ENCODE measurements around the gene CCDC13. TPM values are rescaled to one million over a fixed set of nuclear protein-coding genes. Genes with fewer than 3 reads are reported as not detected.

Gene CCDC13
- total and polyA plus RNA-seq, 2 experiments from 2014 or later: 0.27 to 0.45 TPM

DNA sequence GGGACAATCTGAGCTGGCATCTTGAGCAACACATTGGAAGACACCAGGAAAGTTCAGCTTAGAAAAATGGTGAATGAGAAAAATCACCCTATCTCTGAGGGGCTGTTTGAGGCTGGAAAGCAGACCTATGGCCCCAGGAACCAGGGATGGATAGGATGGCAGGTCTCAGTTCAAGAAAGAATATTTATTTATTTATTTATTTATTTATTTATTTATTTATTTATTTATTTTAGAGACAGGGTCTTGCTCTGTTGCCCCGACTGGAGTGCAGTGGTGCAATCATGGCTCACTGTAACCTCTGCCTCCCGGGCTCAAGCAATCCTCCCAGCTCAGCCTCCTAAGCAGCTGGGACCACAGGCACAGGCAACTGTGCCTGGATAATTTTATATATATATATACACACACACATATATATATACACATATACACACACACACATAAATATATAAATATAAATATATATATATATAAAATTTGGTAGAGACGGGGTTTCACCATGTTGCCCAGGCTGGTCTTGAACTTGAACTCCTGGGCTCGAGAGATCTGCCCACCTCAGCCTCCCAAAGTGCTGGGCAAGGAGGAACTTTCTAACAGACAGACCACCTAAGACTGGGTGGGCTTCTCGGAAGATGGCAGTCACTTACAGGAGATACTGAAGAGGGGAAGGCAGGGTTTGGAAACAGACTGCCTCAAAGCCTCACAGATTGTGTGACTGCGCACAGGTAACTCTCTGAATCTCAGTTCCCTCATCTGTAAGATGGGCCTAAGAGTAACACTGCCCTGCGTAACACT, 29.7 kb downstream of the CCDC13 start:
- Histone ChIP-seq H3K79me2 (replicated peaks; ENCODE audit: insufficient read depth) (no peaks in the 10 kb centered on the region), H3F3A (replicated peaks; ENCODE audit: low read depth) (no peaks in the 10 kb centered on the region), H2AFZ (no peak overlapping the region), H3K36me3 (ENCODE audit: insufficient read depth) (no peaks in the 10 kb centered on the region), H3K27me3 (ENCODE audit: insufficient read depth) (no peaks in the 10 kb centered on the region), H3K9me2 (ENCODE audit: insufficient read depth) (0 out of 2 replicates have a peak, but pooled peaks cover 2% of the 10 kb centered on the region), H3K4me1 (ENCODE audit: insufficient read depth) (no peaks in the 10 kb centered on the region), H3K4me2 (no peak overlapping the region), H3K27ac (ENCODE audit: low read depth) (no peak overlapping the region), H3K4me3 (no peak overlapping the region), H4K20me1 (replicated peaks; ENCODE audit: insufficient read depth) (no peaks in the 10 kb centered on the region)
- ATAC-seq (no peak), DNase-seq (ENCODE audit: low spot score) (no peak)
- H3K4me1 Mint-ChIP-seq: peaks cover 12% of the 10 kb centered on the region; the same call in 2 of the 3 replicates
- H3K4me3 Mint-ChIP-seq: no peak overlapping the region
- H3K27me3 Mint-ChIP-seq (ENCODE audit: insufficient read depth, low read depth, poor library complexity): peaks cover 4% of the 10 kb centered on the region
- H3K27ac Mint-ChIP-seq: no peak overlapping the region
- peaks cover 4% of the 10 kb centered on the region; the same call in 1 of the 3 replicates for H3K9me3 Mint-ChIP-seq
- H3K36me3 Mint-ChIP-seq (ENCODE audit: low read depth): no peaks in the 10 kb centered on the region
- no peak for TF ChIP-seq ZNF114 (CRISPR knock-in tag; IDR thresholded peaks at IDR 0.05)
- TF ChIP-seq NANOG (IDR thresholded peaks at IDR 0.05; ENCODE audit: borderline replicate concordance): no peak
- no peak for TF ChIP-seq POLR2AphosphoS5 (IDR thresholded peaks at IDR 0.05; ENCODE audit: low read depth)
- TF ChIP-seq EZH2 (IDR thresholded peaks at IDR 0.05; ENCODE audit: low read depth, unreplicated experiment): no peak
- no peak for TF ChIP-seq ZNF331 (CRISPR knock-in tag; IDR thresholded peaks at IDR 0.05; ENCODE audit: low read depth)
- TF ChIP-seq JUNB (IDR thresholded peaks at IDR 0.05; ENCODE audit: unreplicated experiment): no peak
- no peak for TF ChIP-seq STAT1 (IDR thresholded peaks at IDR 0.05; ENCODE audit: unreplicated experiment)
- TF ChIP-seq, protein P1, sequence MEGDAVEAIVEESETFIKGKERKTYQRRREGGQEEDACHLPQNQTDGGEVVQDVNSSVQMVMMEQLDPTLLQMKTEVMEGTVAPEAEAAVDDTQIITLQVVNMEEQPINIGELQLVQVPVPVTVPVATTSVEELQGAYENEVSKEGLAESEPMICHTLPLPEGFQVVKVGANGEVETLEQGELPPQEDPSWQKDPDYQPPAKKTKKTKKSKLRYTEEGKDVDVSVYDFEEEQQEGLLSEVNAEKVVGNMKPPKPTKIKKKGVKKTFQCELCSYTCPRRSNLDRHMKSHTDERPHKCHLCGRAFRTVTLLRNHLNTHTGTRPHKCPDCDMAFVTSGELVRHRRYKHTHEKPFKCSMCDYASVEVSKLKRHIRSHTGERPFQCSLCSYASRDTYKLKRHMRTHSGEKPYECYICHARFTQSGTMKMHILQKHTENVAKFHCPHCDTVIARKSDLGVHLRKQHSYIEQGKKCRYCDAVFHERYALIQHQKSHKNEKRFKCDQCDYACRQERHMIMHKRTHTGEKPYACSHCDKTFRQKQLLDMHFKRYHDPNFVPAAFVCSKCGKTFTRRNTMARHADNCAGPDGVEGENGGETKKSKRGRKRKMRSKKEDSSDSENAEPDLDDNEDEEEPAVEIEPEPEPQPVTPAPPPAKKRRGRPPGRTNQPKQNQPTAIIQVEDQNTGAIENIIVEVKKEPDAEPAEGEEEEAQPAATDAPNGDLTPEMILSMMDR (conservative IDR thresholded peaks at IDR 0.05; ENCODE audit: low read depth in 2 of 2): no peak
- TF ChIP-seq, protein P2, sequence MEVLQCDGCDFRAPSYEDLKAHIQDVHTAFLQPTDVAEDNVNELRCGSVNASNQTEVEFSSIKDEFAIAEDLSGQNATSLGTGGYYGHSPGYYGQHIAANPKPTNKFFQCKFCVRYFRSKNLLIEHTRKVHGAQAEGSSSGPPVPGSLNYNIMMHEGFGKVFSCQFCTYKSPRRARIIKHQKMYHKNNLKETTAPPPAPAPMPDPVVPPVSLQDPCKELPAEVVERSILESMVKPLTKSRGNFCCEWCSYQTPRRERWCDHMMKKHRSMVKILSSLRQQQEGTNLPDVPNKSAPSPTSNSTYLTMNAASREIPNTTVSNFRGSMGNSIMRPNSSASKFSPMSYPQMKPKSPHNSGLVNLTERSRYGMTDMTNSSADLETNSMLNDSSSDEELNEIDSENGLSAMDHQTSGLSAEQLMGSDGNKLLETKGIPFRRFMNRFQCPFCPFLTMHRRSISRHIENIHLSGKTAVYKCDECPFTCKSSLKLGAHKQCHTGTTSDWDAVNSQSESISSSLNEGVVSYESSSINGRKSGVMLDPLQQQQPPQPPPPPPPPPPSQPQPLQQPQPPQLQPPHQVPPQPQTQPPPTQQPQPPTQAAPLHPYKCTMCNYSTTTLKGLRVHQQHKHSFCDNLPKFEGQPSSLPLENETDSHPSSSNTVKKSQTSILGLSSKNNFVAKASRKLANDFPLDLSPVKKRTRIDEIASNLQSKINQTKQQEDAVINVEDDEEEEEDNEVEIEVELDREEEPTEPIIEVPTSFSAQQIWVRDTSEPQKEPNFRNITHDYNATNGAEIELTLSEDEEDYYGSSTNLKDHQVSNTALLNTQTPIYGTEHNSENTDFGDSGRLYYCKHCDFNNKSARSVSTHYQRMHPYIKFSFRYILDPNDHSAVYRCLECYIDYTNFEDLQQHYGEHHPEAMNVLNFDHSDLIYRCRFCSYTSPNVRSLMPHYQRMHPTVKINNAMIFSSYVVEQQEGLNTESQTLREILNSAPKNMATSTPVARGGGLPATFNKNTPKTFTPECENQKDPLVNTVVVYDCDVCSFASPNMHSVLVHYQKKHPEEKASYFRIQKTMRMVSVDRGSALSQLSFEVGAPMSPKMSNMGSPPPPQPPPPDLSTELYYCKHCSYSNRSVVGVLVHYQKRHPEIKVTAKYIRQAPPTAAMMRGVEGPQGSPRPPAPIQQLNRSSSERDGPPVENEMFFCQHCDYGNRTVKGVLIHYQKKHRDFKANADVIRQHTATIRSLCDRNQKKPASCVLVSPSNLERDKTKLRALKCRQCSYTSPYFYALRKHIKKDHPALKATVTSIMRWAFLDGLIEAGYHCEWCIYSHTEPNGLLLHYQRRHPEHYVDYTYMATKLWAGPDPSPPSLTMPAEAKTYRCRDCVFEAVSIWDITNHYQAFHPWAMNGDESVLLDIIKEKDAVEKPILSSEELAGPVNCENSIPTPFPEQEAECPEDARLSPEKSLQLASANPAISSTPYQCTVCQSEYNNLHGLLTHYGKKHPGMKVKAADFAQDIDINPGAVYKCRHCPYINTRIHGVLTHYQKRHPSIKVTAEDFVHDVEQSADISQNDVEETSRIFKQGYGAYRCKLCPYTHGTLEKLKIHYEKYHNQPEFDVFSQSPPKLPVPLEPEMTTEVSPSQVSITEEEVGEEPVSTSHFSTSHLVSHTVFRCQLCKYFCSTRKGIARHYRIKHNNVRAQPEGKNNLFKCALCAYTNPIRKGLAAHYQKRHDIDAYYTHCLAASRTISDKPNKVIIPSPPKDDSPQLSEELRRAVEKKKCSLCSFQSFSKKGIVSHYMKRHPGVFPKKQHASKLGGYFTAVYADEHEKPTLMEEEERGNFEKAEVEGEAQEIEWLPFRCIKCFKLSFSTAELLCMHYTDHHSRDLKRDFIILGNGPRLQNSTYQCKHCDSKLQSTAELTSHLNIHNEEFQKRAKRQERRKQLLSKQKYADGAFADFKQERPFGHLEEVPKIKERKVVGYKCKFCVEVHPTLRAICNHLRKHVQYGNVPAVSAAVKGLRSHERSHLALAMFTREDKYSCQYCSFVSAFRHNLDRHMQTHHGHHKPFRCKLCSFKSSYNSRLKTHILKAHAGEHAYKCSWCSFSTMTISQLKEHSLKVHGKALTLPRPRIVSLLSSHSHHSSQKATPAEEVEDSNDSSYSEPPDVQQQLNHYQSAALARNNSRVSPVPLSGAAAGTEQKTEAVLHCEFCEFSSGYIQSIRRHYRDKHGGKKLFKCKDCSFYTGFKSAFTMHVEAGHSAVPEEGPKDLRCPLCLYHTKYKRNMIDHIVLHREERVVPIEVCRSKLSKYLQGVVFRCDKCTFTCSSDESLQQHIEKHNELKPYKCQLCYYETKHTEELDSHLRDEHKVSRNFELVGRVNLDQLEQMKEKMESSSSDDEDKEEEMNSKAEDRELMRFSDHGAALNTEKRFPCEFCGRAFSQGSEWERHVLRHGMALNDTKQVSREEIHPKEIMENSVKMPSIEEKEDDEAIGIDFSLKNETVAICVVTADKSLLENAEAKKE (CRISPR knock-in tag; IDR thresholded peaks at IDR 0.05): no peak
- TF ChIP-seq EZH2phosphoT487 (IDR thresholded peaks at IDR 0.05; ENCODE audit: unreplicated experiment): no peak
- TF ChIP-seq, protein P3, sequence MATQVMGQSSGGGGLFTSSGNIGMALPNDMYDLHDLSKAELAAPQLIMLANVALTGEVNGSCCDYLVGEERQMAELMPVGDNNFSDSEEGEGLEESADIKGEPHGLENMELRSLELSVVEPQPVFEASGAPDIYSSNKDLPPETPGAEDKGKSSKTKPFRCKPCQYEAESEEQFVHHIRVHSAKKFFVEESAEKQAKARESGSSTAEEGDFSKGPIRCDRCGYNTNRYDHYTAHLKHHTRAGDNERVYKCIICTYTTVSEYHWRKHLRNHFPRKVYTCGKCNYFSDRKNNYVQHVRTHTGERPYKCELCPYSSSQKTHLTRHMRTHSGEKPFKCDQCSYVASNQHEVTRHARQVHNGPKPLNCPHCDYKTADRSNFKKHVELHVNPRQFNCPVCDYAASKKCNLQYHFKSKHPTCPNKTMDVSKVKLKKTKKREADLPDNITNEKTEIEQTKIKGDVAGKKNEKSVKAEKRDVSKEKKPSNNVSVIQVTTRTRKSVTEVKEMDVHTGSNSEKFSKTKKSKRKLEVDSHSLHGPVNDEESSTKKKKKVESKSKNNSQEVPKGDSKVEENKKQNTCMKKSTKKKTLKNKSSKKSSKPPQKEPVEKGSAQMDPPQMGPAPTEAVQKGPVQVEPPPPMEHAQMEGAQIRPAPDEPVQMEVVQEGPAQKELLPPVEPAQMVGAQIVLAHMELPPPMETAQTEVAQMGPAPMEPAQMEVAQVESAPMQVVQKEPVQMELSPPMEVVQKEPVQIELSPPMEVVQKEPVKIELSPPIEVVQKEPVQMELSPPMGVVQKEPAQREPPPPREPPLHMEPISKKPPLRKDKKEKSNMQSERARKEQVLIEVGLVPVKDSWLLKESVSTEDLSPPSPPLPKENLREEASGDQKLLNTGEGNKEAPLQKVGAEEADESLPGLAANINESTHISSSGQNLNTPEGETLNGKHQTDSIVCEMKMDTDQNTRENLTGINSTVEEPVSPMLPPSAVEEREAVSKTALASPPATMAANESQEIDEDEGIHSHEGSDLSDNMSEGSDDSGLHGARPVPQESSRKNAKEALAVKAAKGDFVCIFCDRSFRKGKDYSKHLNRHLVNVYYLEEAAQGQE (IDR thresholded peaks at IDR 0.05; ENCODE audit: unreplicated experiment): no peak
- no peak for TF ChIP-seq CREB1 (CRISPR knock-in tag; IDR thresholded peaks at IDR 0.05; ENCODE audit: low read depth)
- TF ChIP-seq, protein P4, sequence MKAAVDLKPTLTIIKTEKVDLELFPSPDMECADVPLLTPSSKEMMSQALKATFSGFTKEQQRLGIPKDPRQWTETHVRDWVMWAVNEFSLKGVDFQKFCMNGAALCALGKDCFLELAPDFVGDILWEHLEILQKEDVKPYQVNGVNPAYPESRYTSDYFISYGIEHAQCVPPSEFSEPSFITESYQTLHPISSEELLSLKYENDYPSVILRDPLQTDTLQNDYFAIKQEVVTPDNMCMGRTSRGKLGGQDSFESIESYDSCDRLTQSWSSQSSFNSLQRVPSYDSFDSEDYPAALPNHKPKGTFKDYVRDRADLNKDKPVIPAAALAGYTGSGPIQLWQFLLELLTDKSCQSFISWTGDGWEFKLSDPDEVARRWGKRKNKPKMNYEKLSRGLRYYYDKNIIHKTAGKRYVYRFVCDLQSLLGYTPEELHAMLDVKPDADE (IDR thresholded peaks at IDR 0.05): no peak
